ENCODE data around the gene MAPT. TPM values are rescaled to one million over a fixed set of nuclear protein-coding genes. Genes with fewer than 3 reads are reported as not detected.

Gene MAPT
- total RNA-seq, 1 donor from 2014 or later: 6.1 TPM

DNA sequence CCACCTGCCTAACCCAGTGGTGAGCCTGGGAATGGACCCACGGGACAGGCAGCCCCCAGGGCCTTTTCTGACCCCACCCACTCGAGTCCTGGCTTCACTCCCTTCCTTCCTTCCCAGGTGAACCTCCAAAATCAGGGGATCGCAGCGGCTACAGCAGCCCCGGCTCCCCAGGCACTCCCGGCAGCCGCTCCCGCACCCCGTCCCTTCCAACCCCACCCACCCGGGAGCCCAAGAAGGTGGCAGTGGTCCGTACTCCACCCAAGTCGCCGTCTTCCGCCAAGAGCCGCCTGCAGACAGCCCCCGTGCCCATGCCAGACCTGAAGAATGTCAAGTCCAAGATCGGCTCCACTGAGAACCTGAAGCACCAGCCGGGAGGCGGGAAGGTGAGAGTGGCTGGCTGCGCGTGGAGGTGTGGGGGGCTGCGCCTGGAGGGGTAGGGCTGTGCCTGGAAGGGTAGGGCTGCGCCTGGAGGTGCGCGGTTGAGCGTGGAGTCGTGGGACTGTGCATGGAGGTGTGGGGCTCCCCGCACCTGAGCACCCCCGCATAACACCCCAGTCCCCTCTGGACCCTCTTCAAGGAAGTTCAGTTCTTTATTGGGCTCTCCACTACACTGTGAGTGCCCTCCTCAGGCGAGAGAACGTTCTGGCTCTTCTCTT lies 102.1 kb downstream of the MAPT start:
- no peak for TF ChIP-seq POLR2A (IDR thresholded peaks at IDR 0.05)
- no peak for TF ChIP-seq CTCF (IDR thresholded peaks at IDR 0.05)
- TF ChIP-seq POLR2AphosphoS5 (IDR thresholded peaks at IDR 0.05; ENCODE audit: insufficient read depth in 1 of 2, low read depth in 1 of 2): no peak
- Histone ChIP-seq H3K27ac (no peak overlapping the region), H3K27me3 (no peaks in the 10 kb centered on the region), H3K9me3 (no peaks in the 10 kb centered on the region), H3K36me3 (no peaks in the 10 kb centered on the region), H3K4me1 (no peaks in the 10 kb centered on the region), H3K4me3 (no peak overlapping the region)
- no peak for DNase-seq (ENCODE audit: extremely low spot score in 2 of 2)
- intact Hi-C loops (cut with DNase I): no loop called here

GRCh38 chr17:45997166-45997565 lies 102.8 kb downstream of the MAPT start:
- Histone ChIP-seq H3K27ac (no peak overlapping the region), H3K36me3 (no peaks in the 10 kb centered on the region), H3K4me3 (no peak overlapping the region), H3K9me3 (no peaks in the 10 kb centered on the region), H3K27me3 (no peaks in the 10 kb centered on the region), H3K4me1 (no peaks in the 10 kb centered on the region)
- no peak for DNase-seq (ENCODE audit: extremely low spot score in 2 of 2)
- no peak for TF ChIP-seq POLR2AphosphoS5 (IDR thresholded peaks at IDR 0.05; ENCODE audit: insufficient read depth in 1 of 2, low read depth in 1 of 2)
- TF ChIP-seq CTCF (IDR thresholded peaks at IDR 0.05): no peak
- no peak for TF ChIP-seq POLR2A (IDR thresholded peaks at IDR 0.05)
- intact Hi-C loops (cut with DNase I): no loop called here

DNA sequence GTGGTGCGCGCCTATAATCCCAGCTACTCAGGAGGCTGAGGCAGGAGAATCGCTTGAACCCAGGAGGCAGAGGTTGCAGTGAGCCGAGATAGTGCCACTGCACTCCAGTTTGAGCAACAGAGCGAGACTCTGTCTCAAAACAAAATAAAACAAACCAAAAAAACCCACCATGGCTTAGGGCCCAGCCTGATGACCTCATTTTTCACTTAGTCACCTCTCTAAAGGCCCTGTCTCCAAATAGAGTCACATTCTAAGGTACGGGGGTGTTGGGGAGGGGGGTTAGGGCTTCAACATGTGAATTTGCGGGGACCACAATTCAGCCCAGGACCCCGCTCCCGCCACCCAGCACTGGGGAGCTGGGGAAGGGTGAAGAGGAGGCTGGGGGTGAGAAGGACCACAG lies 103.3 kb downstream of the MAPT start:
- Histone ChIP-seq H3K27me3 (no peaks in the 10 kb centered on the region), H3K27ac (no peak overlapping the region), H3K9me3 (no peaks in the 10 kb centered on the region), H3K4me1 (no peaks in the 10 kb centered on the region), H3K36me3 (no peaks in the 10 kb centered on the region), H3K4me3 (no peak overlapping the region)
- no peak for DNase-seq (ENCODE audit: extremely low spot score in 2 of 2)
- intact Hi-C loops (cut with DNase I): no loop called here
- TF ChIP-seq POLR2A (IDR thresholded peaks at IDR 0.05) (no peak), POLR2AphosphoS5 (IDR thresholded peaks at IDR 0.05; ENCODE audit: insufficient read depth in 1 of 2, low read depth in 1 of 2) (no peak), CTCF (IDR thresholded peaks at IDR 0.05) (no peak)

GRCh38 chr17:45998987-45999899 lies 104.9 kb downstream of the MAPT start, which contains the start of gene STH:
TSS of gene STH (plus strand) at chr17:45999250. CDS start at chr17:45999280, 30 bp downstream.
- no peaks in the 10 kb centered on the region for H3K36me3 ChIP-seq
- no peaks in the 10 kb centered on the region for H3K27me3 ChIP-seq
- TF ChIP-seq POLR2AphosphoS5 (IDR thresholded peaks at IDR 0.05; ENCODE audit: insufficient read depth in 1 of 2, low read depth in 1 of 2): no peak
- TF ChIP-seq CTCF (IDR thresholded peaks at IDR 0.05): no peak
- no peak for TF ChIP-seq POLR2A (IDR thresholded peaks at IDR 0.05)
- no peak within 1 kb of the TSS for H3K27ac ChIP-seq
- DNase-seq (ENCODE audit: extremely low spot score in 2 of 2): no peak
- no peaks in the 10 kb centered on the region for H3K9me3 ChIP-seq
- intact Hi-C loops (cut with DNase I): no loop called here
- H3K4me1 ChIP-seq: peaks cover 5% of the 10 kb centered on the region
- no peak within 1 kb of the TSS for H3K4me3 ChIP-seq
